HCT116 (cell line): Measurements from ENCODE around the gene TFIP11.

Experiments
- CTCF ChIP-seq, 3 experiments: fragments of 200-600 bp in 1 of 3; sonication (generic) in 1 of 3; IDR thresholded peaks in 2 of 3; conservative IDR thresholded peaks in 1 of 3; 2 replicates each; pipeline ENCODE4 v1.5.1; 2012 to 2017; ENCODE audit warnings: low read depth in 2 of 3, low read length in 2 of 3, antibody characterized with exemption in 1 of 3, borderline replicate concordance in 1 of 3, control low read depth in 1 of 3, mild to moderate bottlenecking in 1 of 3, mixed read lengths in 1 of 3, mixed run types in 1 of 3, moderate library complexity in 1 of 3; ENCODE audit not compliant: insufficient read depth in 1 of 3
- EGR1 ChIP-seq: IDR thresholded peaks from 2 replicates; pipeline ENCODE4 v1.6.1; 2012; ENCODE audit warnings: low read depth
- MAX ChIP-seq: IDR thresholded peaks from 2 replicates; pipeline ENCODE4 v1.6.1; 2012
- POLR2A ChIP-seq: IDR thresholded peaks from 2 replicates; pipeline ENCODE4 v1.7.0; 2011; ENCODE audit warnings: borderline replicate concordance; ENCODE audit not compliant: insufficient read depth, insufficient read length; ENCODE audit errors: extremely low read depth
- POLR2AphosphoS5 ChIP-seq: IDR thresholded peaks from 2 replicates; pipeline ENCODE4 v1.6.1; 2011; ENCODE audit warnings: mild to moderate bottlenecking, low read depth, low read length, moderate library complexity
- ZNF274 ChIP-seq: fragments of 200-500 bp; sonication (Bioruptor generic); IDR thresholded peaks from 2 replicates; pipeline ENCODE4 v1.6.1; 2014; ENCODE audit warnings: mild to moderate bottlenecking, low read depth, low read length, inconsistent platforms
- TF ChIP-seq, protein P1 (sequence below): IDR thresholded peaks from 2 replicates; pipeline ENCODE4 v1.6.1; 2012; ENCODE audit warnings: low read depth

- TF ChIP-seq POLR2AphosphoS5 (no peak), MAX (no peak), ZNF274 (no peak), POLR2A (no peak), EGR1 (no peak), CTCF (IDR thresholded peaks at IDR 0.05 in 2 of 3, conservative IDR thresholded peaks at IDR 0.05 in 1 of 3; ENCODE audit: borderline replicate concordance in 1 of 3, insufficient read depth in 1 of 3, low read depth in 2 of 3, low read length in 2 of 3) (no peak)
- TF ChIP-seq, protein P1, sequence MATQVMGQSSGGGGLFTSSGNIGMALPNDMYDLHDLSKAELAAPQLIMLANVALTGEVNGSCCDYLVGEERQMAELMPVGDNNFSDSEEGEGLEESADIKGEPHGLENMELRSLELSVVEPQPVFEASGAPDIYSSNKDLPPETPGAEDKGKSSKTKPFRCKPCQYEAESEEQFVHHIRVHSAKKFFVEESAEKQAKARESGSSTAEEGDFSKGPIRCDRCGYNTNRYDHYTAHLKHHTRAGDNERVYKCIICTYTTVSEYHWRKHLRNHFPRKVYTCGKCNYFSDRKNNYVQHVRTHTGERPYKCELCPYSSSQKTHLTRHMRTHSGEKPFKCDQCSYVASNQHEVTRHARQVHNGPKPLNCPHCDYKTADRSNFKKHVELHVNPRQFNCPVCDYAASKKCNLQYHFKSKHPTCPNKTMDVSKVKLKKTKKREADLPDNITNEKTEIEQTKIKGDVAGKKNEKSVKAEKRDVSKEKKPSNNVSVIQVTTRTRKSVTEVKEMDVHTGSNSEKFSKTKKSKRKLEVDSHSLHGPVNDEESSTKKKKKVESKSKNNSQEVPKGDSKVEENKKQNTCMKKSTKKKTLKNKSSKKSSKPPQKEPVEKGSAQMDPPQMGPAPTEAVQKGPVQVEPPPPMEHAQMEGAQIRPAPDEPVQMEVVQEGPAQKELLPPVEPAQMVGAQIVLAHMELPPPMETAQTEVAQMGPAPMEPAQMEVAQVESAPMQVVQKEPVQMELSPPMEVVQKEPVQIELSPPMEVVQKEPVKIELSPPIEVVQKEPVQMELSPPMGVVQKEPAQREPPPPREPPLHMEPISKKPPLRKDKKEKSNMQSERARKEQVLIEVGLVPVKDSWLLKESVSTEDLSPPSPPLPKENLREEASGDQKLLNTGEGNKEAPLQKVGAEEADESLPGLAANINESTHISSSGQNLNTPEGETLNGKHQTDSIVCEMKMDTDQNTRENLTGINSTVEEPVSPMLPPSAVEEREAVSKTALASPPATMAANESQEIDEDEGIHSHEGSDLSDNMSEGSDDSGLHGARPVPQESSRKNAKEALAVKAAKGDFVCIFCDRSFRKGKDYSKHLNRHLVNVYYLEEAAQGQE = no peak
Observed at GRCh38 chr22:26501996-26502395, 10.3 kb downstream of the TFIP11 start.
